HG03135 (cell line): ENCODE measurements around the gene NOTCH3.

Experiments used
- ATAC-seq: cut with Tn5 transposase; IDR thresholded peaks from one replicate; pipeline ENCODE4 v1.9.1; 2021; ENCODE audit warnings: mild to moderate bottlenecking, moderate library complexity; ENCODE audit not compliant: unreplicated experiment

The NOTCH3 gene

GRCh38 chr19:15200553-15201364, at the start of gene NOTCH3:
Gene NOTCH3 (minus strand): TSS chr19:15200995. CDS start chr19:15200905, 90 bp downstream.
- ATAC-seq = no peak

- ATAC-seq = no peak
These were observed 49.8 kb upstream of the NOTCH3 start for GRCh38 chr19:15250640-15250993.

GRCh38 chr19:15249972-15250639, 49.3 kb upstream of the NOTCH3 start:
- no peak for ATAC-seq

- ATAC-seq = no peak
These were observed 48.7 kb upstream of the NOTCH3 start for GRCh38 chr19:15249528-15249874.

GRCh38 chr19:15248648-15249527, 48.1 kb upstream of the NOTCH3 start:
- no peak for ATAC-seq

GRCh38 chr19:15248106-15248505, 47.3 kb upstream of the NOTCH3 start:
- no peak for ATAC-seq

GRCh38 chr19:15247107-15248014, 46.6 kb upstream of the NOTCH3 start:
- no peak for ATAC-seq

GRCh38 chr19:15246198-15246481, 45.3 kb upstream of the NOTCH3 start:
- ATAC-seq = no peak

- no peak for ATAC-seq
These were observed 44.8 kb upstream of the NOTCH3 start for GRCh38 chr19:15245370-15246197.

GRCh38 chr19:15244808-15245207, 44.0 kb upstream of the NOTCH3 start:
- ATAC-seq = no peak

- no peak for ATAC-seq
These were observed 43.5 kb upstream of the NOTCH3 start for GRCh38 chr19:15244106-15244803.

GRCh38 chr19:15243236-15243957, 42.6 kb upstream of the NOTCH3 start:
- no peak for ATAC-seq

GRCh38 chr19:15241259-15241910, 40.6 kb upstream of the NOTCH3 start:
- no peak for ATAC-seq

- no peak for ATAC-seq
These were observed 39.7 kb upstream of the NOTCH3 start for GRCh38 chr19:15240515-15240914.

- ATAC-seq = no peak
These were observed 38.6 kb upstream of the NOTCH3 start for GRCh38 chr19:15239337-15239949.

- no peak for ATAC-seq
These were observed 37.9 kb upstream of the NOTCH3 start for GRCh38 chr19:15238639-15239155.
